GM21423 (cell line): ENCODE measurements around the gene RHOB.

ENCODE experiments used
- ATAC-seq: cut with Tn5 transposase; IDR thresholded peaks from one replicate; pipeline ENCODE4 v1.9.1; 2021; ENCODE audit warnings: mild to moderate bottlenecking, moderate library complexity; ENCODE audit not compliant: unreplicated experiment

The RHOB gene

GRCh38 chr2:20472569-20472968 is 25.7 kb downstream of the RHOB start:
- ATAC-seq, result no peak

- ATAC-seq, result no peak
Measured at GRCh38 chr2:20473128-20473527, 26.3 kb downstream of the RHOB start.

- ATAC-seq, result no peak
Measured at GRCh38 chr2:20474757-20475566, 28.1 kb downstream of the RHOB start.

- ATAC-seq, result no peak
Measured at GRCh38 chr2:20475567-20475952, 28.7 kb downstream of the RHOB start.

GRCh38 chr2:20476481-20476880 is 29.6 kb downstream of the RHOB start:
- no peak for ATAC-seq

GRCh38 chr2:20476950-20477349 is 30.1 kb downstream of the RHOB start:
- ATAC-seq, result no peak

- ATAC-seq, result no peak
Measured at GRCh38 chr2:20478961-20479360, 32.1 kb downstream of the RHOB start.

GRCh38 chr2:20479835-20480234 is 33.0 kb downstream of the RHOB start:
- ATAC-seq, result no peak

GRCh38 chr2:20480913-20481312 is 34.0 kb downstream of the RHOB start:
- ATAC-seq, result no peak

- ATAC-seq, result no peak
Measured at GRCh38 chr2:20481798-20482405, 35.0 kb downstream of the RHOB start.

- no peak for ATAC-seq
Measured at GRCh38 chr2:20482725-20483124, 35.9 kb downstream of the RHOB start.

GRCh38 chr2:20483194-20483895 is 36.5 kb downstream of the RHOB start:
- no peak for ATAC-seq

GRCh38 chr2:20484034-20484617 is 37.3 kb downstream of the RHOB start:
- ATAC-seq, result no peak

- ATAC-seq, result no peak
Measured at GRCh38 chr2:20484810-20485611, 38.1 kb downstream of the RHOB start.

- no peak for ATAC-seq
Measured at GRCh38 chr2:20485612-20486388, 38.9 kb downstream of the RHOB start.

GRCh38 chr2:20486571-20486970 is 39.7 kb downstream of the RHOB start:
- ATAC-seq, result no peak

GRCh38 chr2:20487030-20487391 is 40.1 kb downstream of the RHOB start:
- ATAC-seq, result no peak

- no peak for ATAC-seq
Measured at GRCh38 chr2:20487392-20488174, 40.7 kb downstream of the RHOB start.

GRCh38 chr2:20488201-20488641 is 41.3 kb downstream of the RHOB start:
- ATAC-seq, result no peak
